ENCODE data around the gene BLCAP. TPM values are rescaled to one million over a fixed set of nuclear protein-coding genes. Genes with fewer than 3 reads are reported as not detected.

The BLCAP gene
- total and polyA plus RNA-seq, 2 experiments from 2014 or later, result 65.8 to 71.9 TPM

DNA sequence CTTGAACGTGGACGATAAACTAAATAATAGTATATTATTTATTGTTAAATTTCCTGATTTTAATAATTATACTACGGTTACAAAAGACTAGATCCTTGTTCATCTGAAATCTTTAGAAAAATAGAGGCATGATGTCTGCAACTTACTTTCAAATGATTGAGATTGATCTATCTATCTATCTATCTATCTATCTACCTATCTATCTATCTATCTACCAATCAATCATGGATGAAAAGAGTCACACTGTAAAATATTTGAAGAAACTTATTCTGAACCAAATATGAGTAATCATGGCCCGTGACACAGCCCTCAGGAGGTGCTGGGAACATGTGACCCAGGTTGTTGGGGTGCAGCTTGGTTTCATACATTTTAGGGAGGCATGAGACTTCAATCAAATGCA is 11.7 kb upstream of the BLCAP start:
- no peaks in the 10 kb centered on the region for H3K79me2 ChIP-seq
- no peaks in the 10 kb centered on the region for H3K27me3 ChIP-seq
- WGBS (ENCODE audit: low lambda C conversion rate, missing lambda C conversion rate), result 89% methylated on average over 4 of the region's 4 CpGs
- no peak overlapping the region for H3K27ac ChIP-seq
- no peak overlapping the region for H3K4me3 ChIP-seq
- peaks cover 17% of the 10 kb centered on the region for H3K4me1 ChIP-seq (ENCODE audit: insufficient read depth)
- H3K4me2 ChIP-seq, result no peak overlapping the region
- no peaks in the 10 kb centered on the region for H3K36me3 ChIP-seq (replicated peaks; ENCODE audit: insufficient read depth, low read depth)
- H3K9me2 ChIP-seq (replicated peaks; ENCODE audit: insufficient read depth), result no peaks in the 10 kb centered on the region
- H3K9me3 ChIP-seq (ENCODE audit: low read depth), result no peaks in the 10 kb centered on the region
- H2AFZ ChIP-seq, result no peak overlapping the region
- H4K20me1 ChIP-seq (ENCODE audit: insufficient read depth, poor library complexity, severe bottlenecking), result no peaks in the 10 kb centered on the region
- TF ChIP-seq EZH2phosphoT487 (IDR thresholded peaks at IDR 0.05; ENCODE audit: low read depth, severe bottlenecking, unreplicated experiment), result no peak
- no peak for TF ChIP-seq CTCF (IDR thresholded peaks at IDR 0.05; ENCODE audit: poor library complexity)
- TF ChIP-seq EZH2 (IDR thresholded peaks at IDR 0.05; ENCODE audit: borderline replicate concordance), result no peak
- DNase-seq (ENCODE audit: low spot score), result no peak

- Histone ChIP-seq H2AFZ (no peak overlapping the region), H3K4me2 (no peak overlapping the region), H3K27me3 (no peaks in the 10 kb centered on the region), H3K9me3 (ENCODE audit: low read depth) (no peaks in the 10 kb centered on the region), H3K79me2 (no peaks in the 10 kb centered on the region), H3K4me3 (no peak overlapping the region), H3K27ac (no peak overlapping the region), H3K9me2 (replicated peaks; ENCODE audit: insufficient read depth) (no peaks in the 10 kb centered on the region), H3K36me3 (replicated peaks; ENCODE audit: insufficient read depth, low read depth) (no peaks in the 10 kb centered on the region), H3K4me1 (ENCODE audit: insufficient read depth) (peaks cover 12% of the 10 kb centered on the region), H4K20me1 (ENCODE audit: insufficient read depth, poor library complexity, severe bottlenecking) (no peaks in the 10 kb centered on the region)
- TF ChIP-seq EZH2phosphoT487 (IDR thresholded peaks at IDR 0.05; ENCODE audit: low read depth, severe bottlenecking, unreplicated experiment), result no peak
- no peak for TF ChIP-seq EZH2 (IDR thresholded peaks at IDR 0.05; ENCODE audit: borderline replicate concordance)
- TF ChIP-seq CTCF (IDR thresholded peaks at IDR 0.05; ENCODE audit: poor library complexity), result no peak
- WGBS (ENCODE audit: low lambda C conversion rate, missing lambda C conversion rate), result 90% methylated on average over 5 of the region's 5 CpGs
- peak; percentile 47 for DNase-seq (ENCODE audit: low spot score)
Observed at GRCh38 chr20:37538003-37538402, 10.3 kb upstream of the BLCAP start.

- WGBS (ENCODE audit: low lambda C conversion rate, missing lambda C conversion rate), result 100% methylated on average over 1 of the region's 1 CpG
Observed at GRCh38 chr20:37537505-37537904, 9.8 kb upstream of the BLCAP start.

More at GRCh38 chr20:37537505-37537904, 9.8 kb upstream of the BLCAP start:
- Histone ChIP-seq H2AFZ (no peak overlapping the region), H3K9me3 (ENCODE audit: low read depth) (no peaks in the 10 kb centered on the region), H3K4me1 (ENCODE audit: insufficient read depth) (peaks cover 7% of the 10 kb centered on the region), H3K4me2 (no peak overlapping the region), H3K36me3 (replicated peaks; ENCODE audit: insufficient read depth, low read depth) (no peaks in the 10 kb centered on the region), H3K4me3 (no peak overlapping the region), H3K27ac (no peak overlapping the region), H3K79me2 (no peaks in the 10 kb centered on the region), H3K27me3 (no peaks in the 10 kb centered on the region), H3K9me2 (replicated peaks; ENCODE audit: insufficient read depth) (no peaks in the 10 kb centered on the region), H4K20me1 (ENCODE audit: insufficient read depth, poor library complexity, severe bottlenecking) (no peaks in the 10 kb centered on the region)
- TF ChIP-seq EZH2phosphoT487 (IDR thresholded peaks at IDR 0.05; ENCODE audit: low read depth, severe bottlenecking, unreplicated experiment), result no peak
- TF ChIP-seq CTCF (IDR thresholded peaks at IDR 0.05; ENCODE audit: poor library complexity), result no peak
- TF ChIP-seq EZH2 (IDR thresholded peaks at IDR 0.05; ENCODE audit: borderline replicate concordance), result no peak
- DNase-seq (ENCODE audit: low spot score), result no peak

Data from hepatocyte (in vitro differentiated cells).